ENCODE results near the gene MAGOH.

GRCh38 chr1:53270107-53270506, 31.8 kb upstream of the MAGOH start:
- no peak for TF ChIP-seq CTCF (IDR thresholded peaks at IDR 0.05)
- TF ChIP-seq EZH2 (IDR thresholded peaks at IDR 0.05; ENCODE audit: borderline replicate concordance, insufficient read depth, low read depth, low read length, poor library complexity, severe bottlenecking): no peak
